CD4-positive, alpha-beta T cell treated with Interleukin-4 for 1 hour (primary cell): ENCODE data around the gene MPDZ.
"Not testable (repeated sequence)": the region's sequence is repeated elsewhere in the genome, so short reads cannot be mapped to it uniquely, and the experiment has no call there.

Experiments
- DNase-seq, 2 donors: peaks; one replicate each; pipeline ENCODE4 v3.0.0-alpha.2; 2020 to 2022

MPDZ gene

DNA sequence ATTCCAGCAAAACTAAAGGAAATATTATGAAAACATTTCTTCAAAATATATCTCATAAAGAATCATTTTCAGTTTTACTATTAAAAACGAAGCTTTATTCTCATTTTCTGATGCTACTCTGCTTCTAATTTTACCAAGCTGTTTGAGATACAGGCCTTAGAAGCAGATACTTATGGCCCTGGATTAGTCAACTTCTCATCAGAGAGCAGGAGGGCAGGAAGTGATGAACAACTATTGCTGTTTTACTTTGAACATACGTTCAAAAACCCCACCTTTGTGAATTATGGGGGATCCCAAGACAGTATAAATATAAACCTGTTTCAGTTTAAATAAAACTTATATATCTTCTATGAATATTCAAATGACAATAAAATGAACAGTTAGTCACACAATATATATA is 16.0 kb downstream of the MPDZ start:
- no peak for DNase-seq

DNA sequence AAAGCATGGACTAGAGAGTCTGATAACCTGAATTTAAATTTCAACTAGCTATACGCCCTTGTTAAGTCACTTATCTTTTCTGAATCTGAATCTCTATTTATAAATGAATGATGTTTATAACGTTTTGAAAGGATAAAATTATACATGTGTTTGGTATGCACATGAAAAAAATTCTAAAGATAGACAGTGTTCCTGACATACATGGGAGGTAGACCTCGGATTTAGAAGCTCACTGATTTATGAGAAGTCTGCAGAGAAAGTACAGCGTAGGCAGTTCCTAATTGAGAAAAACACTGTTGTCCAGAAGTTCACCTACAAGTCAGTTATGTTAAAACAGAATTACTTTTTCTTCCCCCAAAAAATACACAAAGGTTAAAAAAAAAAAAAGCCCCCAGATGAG is 26.6 kb downstream of the MPDZ start:
- DNase-seq, result no peak

DNA sequence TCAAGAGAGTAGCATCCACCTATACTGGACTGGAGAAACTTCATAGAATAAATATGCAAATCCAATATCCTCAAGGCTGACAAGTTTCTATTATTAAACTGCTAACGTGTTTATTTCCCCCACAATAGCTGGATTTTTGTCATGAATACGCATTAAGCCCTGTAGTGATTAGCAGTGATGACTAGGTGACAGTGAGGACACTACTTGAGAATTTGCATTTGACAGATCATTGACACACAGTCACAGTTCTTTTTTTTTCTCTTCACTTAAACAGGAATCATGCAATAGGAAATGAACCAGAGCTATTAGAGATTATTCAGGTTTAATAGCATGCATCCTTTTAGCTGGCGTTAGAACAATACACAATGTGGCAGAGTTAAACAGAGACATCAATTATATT is 35.3 kb downstream of the MPDZ start:
- DNase-seq, result no peak

DNA sequence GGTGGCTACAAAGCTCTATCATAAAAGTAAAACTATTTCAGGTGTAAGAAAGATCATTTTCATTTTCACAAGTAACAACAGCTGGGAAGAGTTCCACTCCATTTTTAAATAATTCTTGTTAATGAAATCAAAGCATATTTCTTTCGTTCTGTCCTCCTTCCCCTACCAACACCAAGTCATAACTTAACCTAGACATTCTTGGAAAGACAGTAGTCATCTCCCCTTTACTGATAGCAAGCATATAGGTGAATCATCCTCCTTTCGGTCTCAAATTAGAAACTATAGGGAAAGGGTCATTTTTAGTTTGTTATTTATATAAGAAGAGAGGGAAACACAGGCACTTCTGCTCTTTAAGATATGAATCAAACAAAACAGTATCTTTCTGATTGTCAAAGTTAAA is 38.2 kb downstream of the MPDZ start:
- DNase-seq, result no peak

- no peak for DNase-seq
Measured at GRCh38 chr9:13239660-13240059, 39.8 kb downstream of the MPDZ start.

DNA sequence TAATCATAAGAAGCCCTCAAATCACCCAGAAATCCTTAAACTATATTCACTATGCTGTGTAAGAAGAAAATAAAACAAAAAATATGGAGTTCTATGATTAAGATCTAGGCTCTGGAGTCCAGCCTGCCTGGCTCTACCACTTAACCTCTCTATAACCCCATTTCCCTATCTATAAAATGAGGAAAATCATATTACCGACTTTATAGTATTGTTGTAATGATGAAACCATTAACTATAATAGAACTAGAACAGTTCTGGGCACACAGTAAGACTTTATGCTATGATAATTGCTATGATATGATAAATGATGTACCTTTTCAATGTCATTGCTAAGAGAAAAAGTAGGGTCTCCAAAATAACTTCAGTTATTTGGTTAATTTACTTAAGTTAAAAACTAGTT is 40.3 kb downstream of the MPDZ start:
- no peak for DNase-seq

- no peak for DNase-seq
Measured at GRCh38 chr9:13234932-13235331, 44.6 kb downstream of the MPDZ start.

- no peak for DNase-seq
Measured at GRCh38 chr9:13228431-13228830, 51.1 kb downstream of the MPDZ start.

GRCh38 chr9:13224366-13224765 is 55.1 kb downstream of the MPDZ start:
- no peak for DNase-seq

DNA sequence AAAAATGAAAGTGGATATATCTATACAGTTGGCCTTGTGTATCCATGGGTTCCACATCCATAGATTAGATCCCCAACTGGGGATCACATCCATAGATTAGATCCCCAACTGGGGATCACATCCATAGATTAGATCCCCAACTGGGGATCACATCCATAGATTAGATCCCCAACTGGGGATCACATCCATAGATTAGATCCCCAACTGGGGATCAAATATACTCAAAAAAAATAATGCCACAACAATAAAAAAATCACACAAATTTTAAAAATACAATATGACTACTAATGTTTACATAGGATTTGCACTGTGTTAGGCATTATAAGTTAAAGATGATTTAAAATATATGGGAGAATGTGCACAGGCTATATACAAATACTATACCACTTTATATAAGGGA is 56.8 kb downstream of the MPDZ start:
- not testable (repeated sequence) for DNase-seq

DNA sequence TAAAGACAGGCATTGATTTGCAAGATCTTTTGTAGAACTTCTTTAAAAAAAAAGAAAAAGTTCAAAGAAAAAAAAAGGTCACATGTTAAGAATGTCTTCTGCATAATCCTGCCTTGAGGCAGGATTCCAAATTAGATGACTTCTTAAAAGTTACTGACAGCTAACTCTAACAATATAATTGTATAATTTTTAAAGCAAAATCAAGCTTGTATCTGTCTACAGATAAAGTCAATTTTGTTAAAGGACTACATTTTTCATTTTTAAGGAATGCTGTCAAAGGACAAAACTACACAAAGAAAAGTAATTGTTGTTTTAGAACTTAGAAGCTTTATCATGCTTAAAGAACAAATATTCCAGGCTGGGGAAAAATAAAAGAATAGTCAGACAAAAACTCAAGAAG is 57.8 kb downstream of the MPDZ start:
- no peak for DNase-seq

DNA sequence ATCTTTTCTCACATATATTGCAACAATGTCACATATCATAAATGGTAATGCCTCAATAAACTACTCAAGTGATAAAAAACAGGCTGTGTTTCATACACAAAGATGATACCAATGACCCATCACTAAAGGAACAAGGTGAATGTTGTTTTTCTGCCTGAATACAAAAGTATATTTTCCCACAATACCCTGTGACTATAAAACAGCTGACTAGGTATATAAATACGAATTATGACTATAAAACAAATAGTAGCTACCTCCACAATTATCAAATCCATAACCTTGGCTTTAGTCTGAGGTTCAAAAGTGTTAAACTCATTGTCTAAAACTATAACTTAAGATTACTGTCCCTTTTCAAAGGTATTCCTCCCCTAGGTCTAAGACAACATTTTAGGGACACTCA is 58.7 kb downstream of the MPDZ start:
- DNase-seq, result no peak

- no peak for DNase-seq
Measured at GRCh38 chr9:13215791-13216554, 63.5 kb downstream of the MPDZ start.

DNA sequence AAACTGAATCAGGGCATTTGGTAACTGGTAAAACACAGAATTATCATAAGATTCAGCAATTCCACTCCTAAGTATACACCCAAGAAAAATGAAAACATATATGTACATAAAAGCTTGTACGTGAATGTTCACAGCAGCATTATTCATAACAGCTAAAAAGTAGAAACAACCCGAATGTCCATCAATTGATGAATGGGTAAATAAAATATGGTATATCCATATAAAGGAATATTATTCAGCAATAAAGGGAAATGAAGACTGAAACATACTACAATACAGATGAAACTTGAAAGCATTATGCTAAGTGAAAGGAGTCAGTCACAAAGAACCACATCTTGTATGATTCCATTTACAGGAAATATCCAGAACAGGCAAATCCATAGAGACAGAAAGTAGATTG is 65.5 kb downstream of the MPDZ start:
- DNase-seq, result no peak

- DNase-seq, result no peak
Measured at GRCh38 chr9:13213337-13213736, 66.2 kb downstream of the MPDZ start.

GRCh38 chr9:13210306-13210705 is 69.2 kb downstream of the MPDZ start:
- DNase-seq, result no peak

DNA sequence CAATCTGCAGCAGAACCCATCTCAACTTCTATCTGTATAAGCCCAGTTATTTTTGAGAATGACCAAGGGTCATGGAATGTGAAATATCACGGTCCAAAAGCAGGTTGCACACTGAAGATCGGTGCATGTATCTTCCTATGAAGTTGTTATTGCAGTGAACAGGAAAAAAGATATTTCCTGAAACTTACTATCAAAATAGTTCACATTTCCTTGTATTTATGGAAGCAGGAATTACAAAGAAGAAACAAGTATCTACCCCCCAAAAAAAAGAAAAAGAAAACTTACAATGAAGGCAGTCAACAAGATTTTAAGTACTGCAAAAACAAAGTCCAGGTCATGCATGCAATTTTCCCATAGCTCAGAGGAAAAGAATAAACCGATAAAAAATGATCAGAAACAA is 70.0 kb downstream of the MPDZ start:
- no peak for DNase-seq

- DNase-seq, result no peak
Measured at GRCh38 chr9:13205824-13206223, 73.7 kb downstream of the MPDZ start.

GRCh38 chr9:13190040-13190439 is 89.5 kb downstream of the MPDZ start:
- no peak for DNase-seq

GRCh38 chr9:13189362-13189761 is 90.1 kb downstream of the MPDZ start:
- DNase-seq, result no peak

- no peak for DNase-seq
Measured at GRCh38 chr9:13186774-13187173, 92.7 kb downstream of the MPDZ start.

DNA sequence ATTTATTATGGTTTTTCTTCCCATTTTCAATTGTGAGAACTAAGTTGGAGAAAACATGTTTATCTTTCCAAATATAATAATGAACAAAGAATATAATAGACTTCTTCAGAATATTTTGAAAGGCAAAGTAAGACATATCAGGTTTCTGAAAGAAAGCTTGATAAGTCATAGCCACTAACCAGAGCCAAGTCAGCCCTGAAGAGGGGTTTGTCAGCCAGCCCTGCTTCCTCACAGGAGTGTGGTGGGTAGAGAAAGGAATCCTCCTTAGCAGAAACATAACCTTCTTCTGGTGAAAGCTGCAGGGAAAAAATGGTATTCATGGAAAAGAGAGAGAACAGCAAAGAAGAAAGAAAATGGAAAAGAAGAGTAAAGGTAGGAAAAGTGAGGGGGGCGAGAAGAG is 93.4 kb downstream of the MPDZ start:
- DNase-seq, result no peak

DNA sequence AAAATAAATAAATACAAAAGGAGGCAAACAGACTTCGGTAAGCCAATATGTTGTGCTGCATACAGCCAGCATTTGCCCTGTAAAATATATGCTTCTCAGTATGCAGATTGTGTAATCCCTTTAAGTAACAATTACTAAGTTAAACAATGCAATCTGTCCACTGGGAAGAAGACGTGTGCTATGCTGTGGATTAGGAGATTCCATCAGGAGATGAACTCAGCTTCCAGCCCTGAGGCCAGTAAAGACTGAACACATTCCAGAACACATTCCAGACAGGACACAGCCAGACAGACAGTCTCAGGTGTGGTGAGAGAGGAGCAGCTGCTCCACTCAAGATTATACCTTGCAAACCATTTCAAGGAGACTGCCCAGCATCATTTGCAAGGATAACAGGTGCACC is 97.8 kb downstream of the MPDZ start:
- no peak for DNase-seq

DNA sequence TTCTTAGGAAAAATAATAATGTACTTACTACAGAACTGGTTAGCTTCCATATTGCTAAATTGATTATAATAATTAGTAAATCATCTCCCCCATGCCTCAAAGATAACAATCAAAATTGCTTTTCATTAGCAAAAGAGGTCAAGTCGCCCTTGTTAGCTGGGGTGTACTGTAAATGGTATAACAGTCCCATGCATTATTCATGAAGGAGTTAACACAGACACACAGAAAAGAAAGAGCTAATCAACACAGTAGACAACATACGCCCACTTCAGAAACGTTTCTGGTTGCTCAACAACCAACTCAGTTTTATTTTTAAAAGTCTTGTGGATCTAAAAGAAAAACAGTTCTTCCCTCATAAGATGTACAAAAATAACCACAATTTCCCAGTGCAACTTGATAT is 100.2 kb downstream of the MPDZ start:
- DNase-seq, result no peak

DNA sequence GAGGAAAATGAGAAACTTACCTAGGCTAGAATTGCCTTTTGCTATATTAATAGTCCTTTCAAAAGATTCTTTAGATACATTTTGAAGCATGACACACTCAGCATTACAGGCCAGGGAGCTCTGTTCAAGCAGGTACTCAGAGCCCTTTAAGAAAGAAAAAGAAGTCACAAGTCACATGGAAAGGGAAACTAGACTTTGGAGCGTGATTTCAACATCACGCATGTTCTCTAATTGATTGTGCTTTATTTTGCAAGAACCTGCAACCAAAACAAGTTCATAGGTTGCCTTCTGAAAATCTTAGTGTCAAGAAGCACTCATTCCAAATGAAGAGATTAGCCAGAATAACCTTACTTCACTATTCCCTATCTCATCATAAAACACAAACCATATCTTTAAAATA is 103.8 kb downstream of the MPDZ start:
- DNase-seq, result no peak
